Ectodermal cell (in vitro differentiated cells): Measurements from ENCODE around the gene PLA2G1B.

Experiments used
- H3K27ac ChIP-seq: 2 replicates; pipeline ENCODE4 v1.7.0; 2013; ENCODE audit warnings: mild to moderate bottlenecking, low read depth, low read length; ENCODE audit not compliant: insufficient read depth, poor library complexity, severe bottlenecking
- H3K27me3 ChIP-seq: 2 replicates; pipeline ENCODE4 v1.7.0; 2013; ENCODE audit warnings: mild to moderate bottlenecking, low read length; ENCODE audit not compliant: insufficient read depth, control insufficient read depth, poor library complexity, severe bottlenecking
- H3K36me3 ChIP-seq: one replicate; pipeline ENCODE4 v1.7.0; 2013; ENCODE audit warnings: low read length; ENCODE audit not compliant: control insufficient read depth, insufficient read depth
- H3K4me1 ChIP-seq: one replicate; pipeline ENCODE4 v1.7.0; 2013; ENCODE audit warnings: low read length; ENCODE audit not compliant: control insufficient read depth, insufficient read depth
- H3K4me3 ChIP-seq: 2 replicates; pipeline ENCODE4 v1.7.0; 2013; ENCODE audit warnings: low read depth, low read length, control low read depth; ENCODE audit not compliant: insufficient read depth
- H3K9me3 ChIP-seq: 2 replicates; pipeline ENCODE4 v1.7.0; 2013; ENCODE audit warnings: mild to moderate bottlenecking, low read length, moderate library complexity; ENCODE audit not compliant: control insufficient read depth
- WGBS, 2 experiments: methylation state at CpG; one replicate each; pipeline ENCODE4 v1.1.7; 2013; ENCODE audit warnings: missing lambda C conversion rate in 2 of 2; 5-methylcytosine and 5-hydroxymethylcytosine counted together

PLA2G1B gene

GRCh38 chr12:120331390-120331789, 3.8 kb upstream of the PLA2G1B start:
- Histone ChIP-seq H3K4me1 (no peaks in the 10 kb centered on the region), H3K36me3 (no peaks in the 10 kb centered on the region), H3K27me3 (peaks cover under 1% of the 10 kb centered on the region), H3K27ac (no peak overlapping the region), H3K4me3 (no peak overlapping the region), H3K9me3 (no peaks in the 10 kb centered on the region)
- WGBS, 2 experiments = 72 to 80% methylated on average over 3 of the region's 3 CpGs

DNA sequence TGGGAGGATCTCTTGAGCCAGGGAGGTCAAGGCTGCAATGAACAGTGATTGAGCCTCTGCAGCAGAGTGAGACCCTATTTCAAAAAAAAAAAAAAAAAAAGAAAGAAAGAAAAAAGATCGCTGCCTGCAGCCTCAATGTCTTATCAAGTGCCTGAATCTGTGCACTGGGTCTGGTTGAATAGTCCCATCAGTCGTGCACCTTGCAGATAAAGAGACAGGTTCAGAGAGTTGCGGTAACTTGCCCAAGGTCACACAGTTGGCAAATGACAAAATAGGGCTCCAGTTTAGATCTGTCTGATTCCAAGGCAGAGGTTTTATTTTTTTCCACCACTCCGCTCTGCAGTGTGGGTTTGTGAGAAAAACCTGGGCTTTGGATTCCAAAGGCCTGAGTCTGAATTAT, 649 bp upstream of the PLA2G1B start:
- Histone ChIP-seq H3K4me1 (no peaks in the 10 kb centered on the region), H3K36me3 (no peaks in the 10 kb centered on the region), H3K27me3 (peaks cover 9% of the 10 kb centered on the region), H3K4me3 (no peak overlapping the region), H3K27ac (no peak overlapping the region), H3K9me3 (no peaks in the 10 kb centered on the region)
- WGBS, 2 experiments = 91 to 92% methylated on average over 4 of the region's 4 CpGs

- no peaks in the 10 kb centered on the region for H3K9me3 ChIP-seq
- H3K27ac ChIP-seq = no peak overlapping the region
- H3K36me3 ChIP-seq = no peaks in the 10 kb centered on the region
- 73 to 75% methylated on average over 8 to 9 of the region's 9 CpGs for WGBS, 2 experiments
- peaks cover 9% of the 10 kb centered on the region for H3K27me3 ChIP-seq
- H3K4me1 ChIP-seq = no peaks in the 10 kb centered on the region
- no peak overlapping the region for H3K4me3 ChIP-seq
Observed at GRCh38 chr12:120324841-120325417, 2.6 kb downstream of the PLA2G1B start.

- Histone ChIP-seq H3K36me3 (no peaks in the 10 kb centered on the region), H3K9me3 (no peaks in the 10 kb centered on the region)
- WGBS, 2 experiments = 84 to 90% methylated on average over 2 of the region's 2 CpGs
Observed at GRCh38 chr12:120323772-120324171, 3.8 kb downstream of the PLA2G1B start.

DNA sequence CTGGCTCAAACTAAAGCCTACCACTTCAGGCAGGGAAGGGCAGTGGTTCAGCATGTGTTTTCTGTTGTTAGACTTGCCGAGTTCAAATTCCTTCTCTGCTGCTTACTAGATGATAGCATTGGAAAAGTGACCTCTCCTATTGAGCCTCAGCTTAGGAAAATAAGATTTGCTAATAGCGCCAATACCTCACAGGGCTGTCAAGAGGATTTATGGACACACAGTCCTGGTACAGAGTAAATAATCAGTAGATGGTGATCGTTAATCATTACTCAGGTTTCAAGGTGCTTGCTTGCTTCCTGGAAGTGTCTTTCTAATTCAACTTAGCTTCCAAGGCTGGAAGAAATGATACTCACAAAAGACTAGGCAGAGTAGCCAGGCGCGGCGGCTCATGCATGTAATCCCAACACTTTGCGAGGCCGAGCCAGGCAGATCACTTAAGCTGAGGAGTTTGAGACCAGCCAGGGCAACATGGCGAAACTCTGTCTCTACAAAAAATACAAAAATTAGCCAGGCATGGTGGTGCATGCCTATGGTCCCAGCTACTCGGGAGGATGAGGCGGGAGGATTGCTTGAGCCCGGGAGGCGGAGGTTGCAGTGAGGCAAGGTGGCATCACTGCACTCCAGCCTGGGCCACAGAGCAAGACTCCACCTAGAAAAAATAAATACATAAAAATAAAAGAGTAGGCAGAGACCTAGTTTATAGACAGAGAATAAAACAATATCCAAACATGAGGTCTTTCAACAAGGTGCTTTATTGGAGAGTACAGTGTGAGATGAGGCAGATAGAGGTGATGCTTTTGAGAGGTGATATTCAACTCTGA, 6.0 kb downstream of the PLA2G1B start:
- 88 to 90% methylated on average over 13 of the region's 13 CpGs for WGBS, 2 experiments
- no peak overlapping the region for H3K27ac ChIP-seq

More at GRCh38 chr12:120323772-120324171, 3.8 kb downstream of the PLA2G1B start:
- H3K4me3 ChIP-seq = no peak overlapping the region
- H3K27me3 ChIP-seq = peaks cover 9% of the 10 kb centered on the region
- H3K4me1 ChIP-seq = no peaks in the 10 kb centered on the region
- H3K27ac ChIP-seq = no peak overlapping the region

GRCh38 chr12:120317224-120318105, 10.1 kb downstream of the PLA2G1B start:
- 2% methylated on average over 41 of the region's 42 CpGs for WGBS, 2 experiments
- Histone ChIP-seq H3K36me3 (no peaks in the 10 kb centered on the region), H3K4me1 (no peaks in the 10 kb centered on the region), H3K27me3 (no peaks in the 10 kb centered on the region), H3K27ac (no peak overlapping the region), H3K9me3 (no peaks in the 10 kb centered on the region), H3K4me3 (peak overlapping the region; percentile 40)

More for the DNA sequence above, 6.0 kb downstream of the PLA2G1B start:
- Histone ChIP-seq H3K4me3 (no peak overlapping the region), H3K9me3 (no peaks in the 10 kb centered on the region), H3K4me1 (no peaks in the 10 kb centered on the region), H3K36me3 (no peaks in the 10 kb centered on the region), H3K27me3 (peaks cover 9% of the 10 kb centered on the region)

DNA sequence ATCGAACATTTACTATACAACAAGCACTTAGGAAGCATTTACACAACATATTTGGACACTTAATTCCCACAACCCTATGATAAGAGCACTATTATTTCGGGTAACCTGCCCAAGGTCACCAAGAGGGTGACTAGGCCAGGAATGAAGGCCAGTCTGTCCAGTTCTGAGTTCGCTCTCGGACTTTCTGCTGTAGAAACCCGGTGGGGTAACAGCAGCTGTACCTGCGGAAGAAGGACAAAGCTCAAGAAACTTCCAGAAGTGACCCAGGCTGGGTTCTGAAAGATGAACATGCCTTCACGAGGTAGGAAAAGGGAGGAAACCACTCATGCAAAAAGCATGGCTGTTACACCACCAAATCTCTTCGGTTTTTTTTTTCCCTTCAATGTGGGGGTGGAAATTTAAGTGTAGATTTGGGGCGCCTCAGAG, 10.8 kb downstream of the PLA2G1B start:
- 75 to 76% methylated on average over 9 of the region's 9 CpGs for WGBS, 2 experiments
- H3K9me3 ChIP-seq = no peaks in the 10 kb centered on the region
- H3K36me3 ChIP-seq = no peaks in the 10 kb centered on the region
- H3K27me3 ChIP-seq = no peaks in the 10 kb centered on the region
- peak overlapping the region; percentile 40 for H3K4me3 ChIP-seq
- no peaks in the 10 kb centered on the region for H3K4me1 ChIP-seq
- no peak overlapping the region for H3K27ac ChIP-seq

DNA sequence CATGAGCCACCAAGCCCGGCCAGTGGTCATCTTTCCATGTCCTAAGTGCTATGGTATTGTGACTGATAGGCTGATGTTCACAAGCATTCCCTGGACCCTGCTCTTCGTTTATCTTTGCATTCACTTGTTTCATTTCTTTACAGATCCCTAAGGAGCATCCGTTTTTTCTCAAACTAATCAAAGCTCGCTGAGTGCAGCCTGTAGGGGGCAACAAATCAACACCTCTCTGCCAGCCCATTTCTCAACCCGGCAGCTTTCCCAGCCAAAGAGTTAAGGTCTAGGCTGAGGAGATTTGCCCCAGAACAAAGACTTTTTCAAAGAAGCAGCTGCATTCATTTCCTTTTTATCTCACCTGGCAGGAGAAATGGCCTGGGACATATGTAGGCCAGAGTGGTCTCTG, 13.4 kb downstream of the PLA2G1B start:
- WGBS, 2 experiments = 50 to 53% methylated on average over 5 of the region's 5 CpGs

DNA sequence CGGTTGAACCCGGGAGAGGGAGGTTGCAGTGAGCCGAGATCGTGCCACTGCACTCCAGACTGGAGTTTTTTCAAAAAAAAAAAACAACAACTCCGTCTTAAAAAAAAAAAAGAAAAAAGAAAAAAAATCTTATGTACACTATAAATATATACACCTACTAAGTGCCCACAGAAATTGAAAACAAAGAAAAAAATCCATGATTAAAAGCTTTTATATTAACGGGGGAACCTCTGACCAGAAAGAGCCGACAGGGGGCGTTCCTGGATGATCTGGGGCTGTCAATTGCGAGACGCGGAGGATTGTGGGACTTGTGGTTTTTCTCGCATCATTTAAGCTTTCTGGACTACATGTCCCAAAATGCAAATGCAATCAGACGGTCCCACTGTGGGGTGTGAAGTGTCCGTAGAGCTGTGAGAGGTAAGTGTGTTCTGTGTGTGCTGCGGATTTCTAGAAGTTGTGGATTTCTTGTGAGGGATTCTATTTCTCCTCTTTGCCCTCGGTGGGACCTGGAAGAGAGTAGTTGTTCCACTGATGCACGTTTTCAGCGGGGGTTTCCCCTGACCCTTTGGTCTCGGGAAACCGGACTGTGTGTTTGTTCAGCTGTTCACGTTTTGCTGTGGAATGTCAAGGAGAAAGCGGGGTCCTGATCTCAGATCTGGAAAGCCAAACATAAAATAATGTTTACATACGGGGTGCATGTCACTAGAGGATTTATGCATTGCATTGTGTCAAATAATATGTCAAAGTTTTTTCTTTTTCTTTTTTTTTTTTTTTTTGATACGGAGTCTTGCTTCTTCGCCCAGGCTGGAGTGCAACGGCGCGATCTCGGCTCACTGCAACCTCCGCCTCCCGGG, 25.4 kb downstream of the PLA2G1B start, which contains the start of gene SIRT4:
TSS of gene SIRT4 (plus strand) at position 360 of the 854 bp plus-strand sequence. CDS start 1,241 bp downstream, outside the sequence.
- Histone ChIP-seq H3K4me3 (peak within 1 kb of the TSS; percentile 64), H3K9me3 (no peaks in the 10 kb centered on the region), H3K4me1 (no peaks in the 10 kb centered on the region), H3K27ac (no peak within 1 kb of the TSS), H3K36me3 (no peaks in the 10 kb centered on the region), H3K27me3 (no peaks in the 10 kb centered on the region)
- WGBS, 2 experiments = 8 to 9% methylated on average over 26 to 28 of the region's 31 CpGs

More for the DNA sequence above, 13.4 kb downstream of the PLA2G1B start:
- H3K27ac ChIP-seq = no peak overlapping the region
- no peaks in the 10 kb centered on the region for H3K9me3 ChIP-seq
- no peaks in the 10 kb centered on the region for H3K36me3 ChIP-seq
- no peak overlapping the region for H3K4me3 ChIP-seq
- H3K4me1 ChIP-seq = no peaks in the 10 kb centered on the region
- no peaks in the 10 kb centered on the region for H3K27me3 ChIP-seq
